ENCODE measurements around the gene DARS1.

Gene DARS1

GRCh38 chr2:135904341-135904989 is 81.0 kb downstream of the DARS1 start:
- H3K27ac ChIP-seq (ENCODE audit: low read depth, low read length) = no peak overlapping the region
- DNase-seq = peak; percentile 22
- no peaks in the 10 kb centered on the region for H3K36me3 ChIP-seq (ENCODE audit: control insufficient read depth, insufficient read depth, low read length)
- H3K56ac ChIP-seq (ENCODE audit: low read length) = no peak overlapping the region
- H3K4me2 ChIP-seq (ENCODE audit: low read length) = no peak overlapping the region
- no peak overlapping the region for H3K4me3 ChIP-seq (ENCODE audit: low read length)
- H3K23ac ChIP-seq (ENCODE audit: low read length) = no peak overlapping the region
- H3K4ac ChIP-seq (ENCODE audit: low read depth, low read length) = no peak overlapping the region
- H4K5ac ChIP-seq (ENCODE audit: low read length) = no peak overlapping the region
- no peak overlapping the region for H2BK120ac ChIP-seq (ENCODE audit: low read depth, low read length)
- no peaks in the 10 kb centered on the region for H3K4me1 ChIP-seq (ENCODE audit: control insufficient read depth, low read depth, low read length)
- no peaks in the 10 kb centered on the region for H3K79me2 ChIP-seq (ENCODE audit: control insufficient read depth, insufficient read depth, low read length)
- no peak overlapping the region for H3K9ac ChIP-seq (ENCODE audit: low read length)
- H4K8ac ChIP-seq (ENCODE audit: low read depth, low read length) = no peak overlapping the region
- no CpG with 5 or more reads among the region's 4 CpGs for WGBS (ENCODE audit: extremely low coverage, insufficient coverage, low lambda C conversion rate)
- H3K27me3 ChIP-seq (ENCODE audit: insufficient read depth, low read length, poor library complexity) = no peaks in the 10 kb centered on the region
- H2BK5ac ChIP-seq (ENCODE audit: low read length) = no peak overlapping the region
- no peak overlapping the region for H2AK5ac ChIP-seq (ENCODE audit: low read length)
- H3K18ac ChIP-seq (ENCODE audit: low read length) = no peak overlapping the region
- H2BK15ac ChIP-seq (replicated peaks; ENCODE audit: low read depth) = no peak overlapping the region
- no peaks in the 10 kb centered on the region for H3K79me1 ChIP-seq (ENCODE audit: low read length)

- no peak overlapping the region for H3K27ac ChIP-seq (ENCODE audit: low read depth, low read length)
- DNase-seq = peak; percentile 21
- no CpG with 5 or more reads among the region's 3 CpGs for WGBS (ENCODE audit: extremely low coverage, insufficient coverage, low lambda C conversion rate)
- no peak overlapping the region for H2BK15ac ChIP-seq (replicated peaks; ENCODE audit: low read depth)
- H3K56ac ChIP-seq (ENCODE audit: low read length) = no peak overlapping the region
- H3K36me3 ChIP-seq (ENCODE audit: control insufficient read depth, insufficient read depth, low read length) = no peaks in the 10 kb centered on the region
- no peak overlapping the region for H4K5ac ChIP-seq (ENCODE audit: low read length)
- no peak overlapping the region for H3K4me2 ChIP-seq (ENCODE audit: low read length)
- no peak overlapping the region for H2AK5ac ChIP-seq (ENCODE audit: low read length)
- no peak overlapping the region for H2BK5ac ChIP-seq (ENCODE audit: low read length)
- H4K8ac ChIP-seq (ENCODE audit: low read depth, low read length) = no peak overlapping the region
- no peak overlapping the region for H3K4ac ChIP-seq (ENCODE audit: low read depth, low read length)
- no peaks in the 10 kb centered on the region for H3K79me1 ChIP-seq (ENCODE audit: low read length)
- no peak overlapping the region for H3K9ac ChIP-seq (ENCODE audit: low read length)
- H3K18ac ChIP-seq (ENCODE audit: low read length) = no peak overlapping the region
- H3K23ac ChIP-seq (ENCODE audit: low read length) = no peak overlapping the region
- no peak overlapping the region for H3K4me3 ChIP-seq (ENCODE audit: low read length)
- H3K27me3 ChIP-seq (ENCODE audit: insufficient read depth, low read length, poor library complexity) = no peaks in the 10 kb centered on the region
- no peaks in the 10 kb centered on the region for H3K79me2 ChIP-seq (ENCODE audit: control insufficient read depth, insufficient read depth, low read length)
- no peaks in the 10 kb centered on the region for H3K4me1 ChIP-seq (ENCODE audit: control insufficient read depth, low read depth, low read length)
- H2BK120ac ChIP-seq (ENCODE audit: low read depth, low read length) = no peak overlapping the region
Observed at GRCh38 chr2:135903650-135904049, 81.8 kb downstream of the DARS1 start.

DNA sequence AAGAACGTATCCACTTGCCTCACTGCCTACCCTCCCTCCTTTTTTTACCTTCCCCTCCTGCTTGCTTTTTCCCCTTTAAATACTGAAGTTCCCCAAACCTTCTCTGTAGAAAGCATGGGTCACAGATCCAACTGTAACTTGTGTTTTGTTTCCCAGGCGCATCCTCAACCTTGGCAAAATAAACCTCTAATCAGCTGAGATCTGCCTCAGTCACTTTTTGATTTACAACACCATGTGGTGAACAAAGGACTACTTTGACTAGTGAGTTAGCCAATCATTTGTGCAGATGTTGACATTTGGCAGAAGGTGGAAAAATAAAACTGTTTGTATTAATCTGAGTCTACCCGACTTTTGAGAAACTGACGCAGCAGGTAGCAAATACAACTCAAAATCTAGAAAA is 85.9 kb downstream of the DARS1 start:
- no peak overlapping the region for H2AK5ac ChIP-seq (ENCODE audit: low read length)
- H3K23ac ChIP-seq (ENCODE audit: low read length) = no peak overlapping the region
- no peak for DNase-seq
- no peak overlapping the region for H2BK5ac ChIP-seq (ENCODE audit: low read length)
- no peak overlapping the region for H3K4me3 ChIP-seq (ENCODE audit: low read length)
- no peak overlapping the region for H3K27ac ChIP-seq (ENCODE audit: low read depth, low read length)
- H3K4me2 ChIP-seq (ENCODE audit: low read length) = no peak overlapping the region
- no peak overlapping the region for H2BK15ac ChIP-seq (replicated peaks; ENCODE audit: low read depth)
- no peak overlapping the region for H4K5ac ChIP-seq (ENCODE audit: low read length)
- H3K36me3 ChIP-seq (ENCODE audit: control insufficient read depth, insufficient read depth, low read length) = no peaks in the 10 kb centered on the region
- no peak overlapping the region for H3K18ac ChIP-seq (ENCODE audit: low read length)
- H3K79me1 ChIP-seq (ENCODE audit: low read length) = no peaks in the 10 kb centered on the region
- H3K4me1 ChIP-seq (ENCODE audit: control insufficient read depth, low read depth, low read length) = no peaks in the 10 kb centered on the region
- H3K27me3 ChIP-seq (ENCODE audit: insufficient read depth, low read length, poor library complexity) = no peaks in the 10 kb centered on the region
- H3K9ac ChIP-seq (ENCODE audit: low read length) = no peak overlapping the region
- no peak overlapping the region for H3K56ac ChIP-seq (ENCODE audit: low read length)
- H4K8ac ChIP-seq (ENCODE audit: low read depth, low read length) = no peak overlapping the region
- no peak overlapping the region for H2BK120ac ChIP-seq (ENCODE audit: low read depth, low read length)
- H3K4ac ChIP-seq (ENCODE audit: low read depth, low read length) = no peak overlapping the region
- no CpG with 5 or more reads among the region's 4 CpGs for WGBS (ENCODE audit: extremely low coverage, insufficient coverage, low lambda C conversion rate)
- H3K79me2 ChIP-seq (ENCODE audit: control insufficient read depth, insufficient read depth, low read length) = no peaks in the 10 kb centered on the region

- WGBS (ENCODE audit: extremely low coverage, insufficient coverage, low lambda C conversion rate) = no CpG with 5 or more reads among the region's 3 CpGs
- no peak overlapping the region for H2BK15ac ChIP-seq (replicated peaks; ENCODE audit: low read depth)
- H3K4me2 ChIP-seq (ENCODE audit: low read length) = no peak overlapping the region
Observed at GRCh38 chr2:135898234-135898786, 87.1 kb downstream of the DARS1 start.

GRCh38 chr2:135894930-135895329 is 90.5 kb downstream of the DARS1 start:
- Histone ChIP-seq H3K4me1 (ENCODE audit: control insufficient read depth, low read depth, low read length) (no peaks in the 10 kb centered on the region), H3K4ac (ENCODE audit: low read depth, low read length) (no peak overlapping the region), H3K18ac (ENCODE audit: low read length) (no peak overlapping the region), H3K23ac (ENCODE audit: low read length) (no peak overlapping the region), H3K79me2 (ENCODE audit: control insufficient read depth, insufficient read depth, low read length) (no peaks in the 10 kb centered on the region), H3K27ac (ENCODE audit: low read depth, low read length) (no peak overlapping the region), H2BK5ac (ENCODE audit: low read length) (no peak overlapping the region), H3K4me2 (ENCODE audit: low read length) (no peak overlapping the region), H4K5ac (ENCODE audit: low read length) (no peak overlapping the region), H4K8ac (ENCODE audit: low read depth, low read length) (no peak overlapping the region), H2AK5ac (ENCODE audit: low read length) (no peak overlapping the region), H3K56ac (ENCODE audit: low read length) (no peak overlapping the region), H2BK120ac (ENCODE audit: low read depth, low read length) (no peak overlapping the region), H2BK15ac (replicated peaks; ENCODE audit: low read depth) (no peak overlapping the region), H3K27me3 (ENCODE audit: insufficient read depth, low read length, poor library complexity) (no peaks in the 10 kb centered on the region), H3K79me1 (ENCODE audit: low read length) (no peaks in the 10 kb centered on the region), H3K9ac (ENCODE audit: low read length) (no peak overlapping the region), H3K36me3 (ENCODE audit: control insufficient read depth, insufficient read depth, low read length) (no peaks in the 10 kb centered on the region), H3K4me3 (ENCODE audit: low read length) (no peak overlapping the region)
- no peak for DNase-seq
- no CpG with 5 or more reads among the region's 1 CpG for WGBS (ENCODE audit: extremely low coverage, insufficient coverage, low lambda C conversion rate)

More at GRCh38 chr2:135898234-135898786, 87.1 kb downstream of the DARS1 start:
- Histone ChIP-seq H3K36me3 (ENCODE audit: control insufficient read depth, insufficient read depth, low read length) (no peaks in the 10 kb centered on the region), H2BK120ac (ENCODE audit: low read depth, low read length) (no peak overlapping the region), H3K27me3 (ENCODE audit: insufficient read depth, low read length, poor library complexity) (no peaks in the 10 kb centered on the region), H3K4me3 (ENCODE audit: low read length) (no peak overlapping the region), H4K5ac (ENCODE audit: low read length) (no peak overlapping the region), H3K18ac (ENCODE audit: low read length) (no peak overlapping the region), H3K79me2 (ENCODE audit: control insufficient read depth, insufficient read depth, low read length) (no peaks in the 10 kb centered on the region), H3K23ac (ENCODE audit: low read length) (no peak overlapping the region), H3K4ac (ENCODE audit: low read depth, low read length) (no peak overlapping the region), H2AK5ac (ENCODE audit: low read length) (no peak overlapping the region), H3K4me1 (ENCODE audit: control insufficient read depth, low read depth, low read length) (no peaks in the 10 kb centered on the region), H3K56ac (ENCODE audit: low read length) (no peak overlapping the region), H3K27ac (ENCODE audit: low read depth, low read length) (no peak overlapping the region), H3K79me1 (ENCODE audit: low read length) (no peaks in the 10 kb centered on the region), H4K8ac (ENCODE audit: low read depth, low read length) (no peak overlapping the region), H3K9ac (ENCODE audit: low read length) (no peak overlapping the region), H2BK5ac (ENCODE audit: low read length) (no peak overlapping the region)
- DNase-seq = no peak

- Histone ChIP-seq H3K4me3 (ENCODE audit: low read length) (no peak overlapping the region), H2BK15ac (replicated peaks; ENCODE audit: low read depth) (no peak overlapping the region), H4K5ac (ENCODE audit: low read length) (no peak overlapping the region), H3K79me1 (ENCODE audit: low read length) (no peaks in the 10 kb centered on the region), H4K8ac (ENCODE audit: low read depth, low read length) (no peak overlapping the region), H3K36me3 (ENCODE audit: control insufficient read depth, insufficient read depth, low read length) (no peaks in the 10 kb centered on the region), H3K27me3 (ENCODE audit: insufficient read depth, low read length, poor library complexity) (no peaks in the 10 kb centered on the region), H3K4ac (ENCODE audit: low read depth, low read length) (no peak overlapping the region), H3K23ac (ENCODE audit: low read length) (no peak overlapping the region), H3K56ac (ENCODE audit: low read length) (no peak overlapping the region), H3K27ac (ENCODE audit: low read depth, low read length) (no peak overlapping the region), H2BK5ac (ENCODE audit: low read length) (no peak overlapping the region), H3K9ac (ENCODE audit: low read length) (no peak overlapping the region), H3K79me2 (ENCODE audit: control insufficient read depth, insufficient read depth, low read length) (no peaks in the 10 kb centered on the region), H3K4me1 (ENCODE audit: control insufficient read depth, low read depth, low read length) (no peaks in the 10 kb centered on the region), H3K18ac (ENCODE audit: low read length) (no peak overlapping the region), H3K4me2 (ENCODE audit: low read length) (no peak overlapping the region), H2AK5ac (ENCODE audit: low read length) (no peak overlapping the region), H2BK120ac (ENCODE audit: low read depth, low read length) (no peak overlapping the region)
- WGBS (ENCODE audit: extremely low coverage, insufficient coverage, low lambda C conversion rate) = no CpG with 5 or more reads among the region's 2 CpGs
- no peak for DNase-seq
Observed at GRCh38 chr2:135893374-135893794, 92.0 kb downstream of the DARS1 start.
